Adrenal gland (tissue), 12 donors: ENCODE results near the gene APBB1. TPM values are rescaled to one million over a fixed set of nuclear protein-coding genes. Genes with fewer than 3 reads are reported as not detected.

Source experiments
- DNase-seq, 7 donors: peaks; one replicate each; pipeline ENCODE4 v3.0.0-alpha.2; 2019 to 2020
- H3K27ac ChIP-seq, 5 donors: fragments of 200-600 bp; sonication (generic) in 4 of 5; 1 replicate in 3 of 5; 2 replicates in 2 of 5; pipeline versions ENCODE4 v1.5.1 to v1.8.0; 2016 to 2020; ENCODE audit warnings: mild to moderate bottlenecking in 1 of 5
- H3K27me3 ChIP-seq: fragments of 200-600 bp; 2 replicates; pipeline ENCODE4 v1.8.0; 2021
- H3K36me3 ChIP-seq, 2 donors: fragments of 200-600 bp; replicated peaks in 1 of 2; 1 replicate in 1 of 2; 2 replicates in 1 of 2; pipeline versions ENCODE4 v1.5.1 to v1.8.0; 2018 to 2022
- H3K4me1 ChIP-seq, 2 donors: fragments of 200-600 bp; replicated peaks in 1 of 2; 1 replicate in 1 of 2; 2 replicates in 1 of 2; pipeline versions ENCODE4 v1.5.1 to v1.8.0; 2018 to 2021
- H3K4me3 ChIP-seq, 4 donors: fragments of 200-600 bp; sonication (generic) in 3 of 4; one replicate each; pipeline ENCODE4 v1.5.1; 2016 to 2018
- H3K9me3 ChIP-seq, 3 donors: fragments of 200-600 bp; sonication (generic) in 1 of 3; replicated peaks in 1 of 3; 1 replicate in 2 of 3; 2 replicates in 1 of 3; pipeline versions ENCODE4 v1.5.1 to v1.8.0; 2016 to 2021
- POLR2A ChIP-seq, 2 donors: fragments of 450-650 bp; IDR thresholded peaks; one replicate each; pipeline ENCODE4 v1.6.1; 2017; ENCODE audit warnings: antibody characterized with exemption in 2 of 2, mild to moderate bottlenecking in 2 of 2, moderate library complexity in 1 of 2
- WGBS, 4 donors: extraction: QIAGEN DNeasy Blood & Tissue Kit in 2 of 4; methylation state at CpG; one replicate each; pipeline versions ENCODE4 v1.1.5 to v1.1.7; 2013 to 2017; 5-methylcytosine and 5-hydroxymethylcytosine counted together
- intact Hi-C, 2 donors: fragments of 100-400 bp; cut with DNase I; formaldehyde crosslinking; loops; one replicate each; pipeline versions ENCODE4 v1.14.1 to v1.15.0; 2022 to 2023
- polyA plus RNA-seq, 3 donors: library from polyadenylated mRNA; stranded (reverse); fragments of 200-250 nt in 2 of 3; fragments of 350-450 nt in 1 of 3; fragmentation: Illumina TruSeq in 1 of 3; extraction: RNeasy Lipid Tissue Mini Kit (QIAGEN cat#74804) in 1 of 3; gene quantifications; one replicate each; pipeline ENCODE4 v1.2.3, GENCODE V29; 2013 to 2014
- total RNA-seq, 9 donors: library from RNA; depleted of rRNA in 4 of 9; stranded (reverse); fragments of >200 nt in 4 of 9; fragments of 120-200 nt in 1 of 9; fragmentation: NEBNext Ultra II Directional in 1 of 9; extraction: Animal tissue kit (Norgen Biotek cat#: 25700) in 1 of 9; gene quantifications; one replicate each; pipeline versions ENCODE4 v1.1.0 to v1.2.4, GENCODE V29; 2013 to 2023
- TF ChIP-seq, protein P1 (sequence below), 6 experiments: fragments of 450-650 bp in 4 of 6; fragments of 200-600 bp in 2 of 6; sonication (generic) in 1 of 6; IDR thresholded peaks; 1 replicate in 5 of 6; 2 replicates in 1 of 6; pipeline versions ENCODE4 v1.5.1 to v1.8.0; 2016 to 2021; ENCODE audit warnings: antibody characterized with exemption in 6 of 6, mild to moderate bottlenecking in 2 of 6, moderate library complexity in 1 of 6
- donor health status: healthy with polysubstance abuse.
- donor health status: Bipolar disorder and iron deficiency.
- donor health status: DM: yes; HTN: yes; CAD: no.
- donor health status: DM: no; HTN: no; CAD: no.
- donor health status: DM: no; HTN: no; CAD: no.
- donor health status: DM: yes; HTN: yes; CAD: no.

APBB1 gene
- total and polyA plus RNA-seq, 12 donors = 27.2 to 72.4 (median 50.5) TPM

DNA sequence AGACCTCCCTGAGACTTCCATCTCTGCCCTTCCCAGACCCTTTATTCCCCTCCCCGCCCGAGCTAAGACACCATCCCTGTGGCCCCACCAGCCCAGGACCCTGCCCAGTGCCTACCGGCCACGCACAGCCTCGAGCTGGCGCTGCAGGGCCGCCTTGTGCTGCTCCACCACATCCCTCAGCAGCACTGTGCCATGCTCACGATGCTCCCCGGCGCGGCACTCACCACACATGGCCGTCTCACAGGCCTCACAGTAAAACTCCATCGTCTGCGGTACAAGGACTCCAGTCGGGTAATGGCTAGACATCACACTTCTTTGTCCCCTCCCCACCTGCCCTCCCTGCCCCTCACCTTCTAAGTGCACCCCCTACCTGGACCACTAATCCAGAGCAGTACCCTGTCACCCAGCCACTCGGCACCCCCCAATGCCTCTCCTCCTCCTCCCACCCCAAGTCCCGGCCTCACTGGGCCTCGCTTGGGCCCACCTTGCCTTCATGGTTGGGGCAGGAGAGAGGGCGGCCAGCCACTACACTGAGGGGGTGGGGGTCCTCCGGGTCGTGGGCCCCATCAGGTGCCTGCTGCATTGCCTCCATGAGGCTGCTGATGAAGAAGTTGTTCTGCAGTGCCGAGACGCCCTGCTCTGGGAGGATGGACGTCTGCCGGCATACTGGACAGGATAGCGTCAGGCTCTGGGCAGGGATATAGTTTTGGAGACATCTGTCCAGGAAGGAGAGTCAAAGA lies 38.9 kb upstream of the APBB1 start:
- no peak for TF ChIP-seq POLR2A (IDR thresholded peaks at IDR 0.05)
- TF ChIP-seq, protein P1, sequence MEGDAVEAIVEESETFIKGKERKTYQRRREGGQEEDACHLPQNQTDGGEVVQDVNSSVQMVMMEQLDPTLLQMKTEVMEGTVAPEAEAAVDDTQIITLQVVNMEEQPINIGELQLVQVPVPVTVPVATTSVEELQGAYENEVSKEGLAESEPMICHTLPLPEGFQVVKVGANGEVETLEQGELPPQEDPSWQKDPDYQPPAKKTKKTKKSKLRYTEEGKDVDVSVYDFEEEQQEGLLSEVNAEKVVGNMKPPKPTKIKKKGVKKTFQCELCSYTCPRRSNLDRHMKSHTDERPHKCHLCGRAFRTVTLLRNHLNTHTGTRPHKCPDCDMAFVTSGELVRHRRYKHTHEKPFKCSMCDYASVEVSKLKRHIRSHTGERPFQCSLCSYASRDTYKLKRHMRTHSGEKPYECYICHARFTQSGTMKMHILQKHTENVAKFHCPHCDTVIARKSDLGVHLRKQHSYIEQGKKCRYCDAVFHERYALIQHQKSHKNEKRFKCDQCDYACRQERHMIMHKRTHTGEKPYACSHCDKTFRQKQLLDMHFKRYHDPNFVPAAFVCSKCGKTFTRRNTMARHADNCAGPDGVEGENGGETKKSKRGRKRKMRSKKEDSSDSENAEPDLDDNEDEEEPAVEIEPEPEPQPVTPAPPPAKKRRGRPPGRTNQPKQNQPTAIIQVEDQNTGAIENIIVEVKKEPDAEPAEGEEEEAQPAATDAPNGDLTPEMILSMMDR (IDR thresholded peaks at IDR 0.05) = no peak
- H3K4me1 ChIP-seq = no peaks in the 10 kb centered on the region
- H3K9me3 ChIP-seq = no peaks in the 10 kb centered on the region
- intact Hi-C loops = no loop called here
- no peak for DNase-seq
- WGBS, 4 donors = 94 to 97% (median 95%) methylated on average over 23 to 26 of the region's 26 CpGs
- H3K27me3 ChIP-seq = no peaks in the 10 kb centered on the region
- H3K36me3 ChIP-seq = peaks cover 0 to 52% of the 10 kb centered on the region in 2 donors
- no peak overlapping the region for H3K27ac ChIP-seq
- no peak overlapping the region for H3K4me3 ChIP-seq

DNA sequence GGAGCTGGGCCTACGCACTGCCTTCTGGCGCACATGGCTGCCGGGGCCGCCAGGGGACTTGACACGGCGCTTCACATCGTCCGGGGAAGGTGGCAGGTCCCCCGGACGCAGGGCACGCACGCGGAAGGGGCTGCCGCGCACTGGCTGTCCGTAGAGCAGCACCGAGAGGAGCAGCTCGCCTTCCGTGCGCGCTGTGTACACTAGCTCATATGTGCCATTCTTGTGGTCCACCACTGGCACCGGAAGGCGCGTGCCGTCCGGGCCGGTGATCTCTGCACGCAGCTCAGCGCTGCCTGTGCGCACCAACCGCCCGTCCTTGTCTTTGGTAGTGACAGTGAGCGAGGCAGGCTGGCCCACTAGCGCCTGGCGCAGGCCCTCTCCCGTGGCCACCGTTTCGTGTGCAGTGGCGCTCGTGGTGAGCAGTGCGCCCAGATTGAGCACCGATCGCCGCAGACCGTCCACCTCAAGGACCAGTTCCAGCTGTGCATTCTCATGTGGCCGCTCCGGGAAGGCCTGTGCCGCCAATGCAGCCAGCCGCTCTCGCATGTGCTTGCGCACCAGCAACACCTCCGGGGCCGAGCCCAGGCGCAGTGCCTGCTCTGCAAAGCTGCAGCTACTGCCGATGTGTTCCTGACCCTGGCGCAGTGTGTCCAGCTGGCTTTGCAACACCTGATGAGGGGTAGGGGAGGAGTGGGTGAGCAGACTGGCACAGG lies 37.6 kb upstream of the APBB1 start:
- no peak for DNase-seq
- Histone ChIP-seq H3K36me3 (peaks cover 0 to 63% of the 10 kb centered on the region in 2 donors), H3K9me3 (no peaks in the 10 kb centered on the region), H3K27me3 (no peaks in the 10 kb centered on the region), H3K4me1 (no peaks in the 10 kb centered on the region), H3K27ac (no peak overlapping the region), H3K4me3 (no peak overlapping the region)
- intact Hi-C loops = no loop called here
- TF ChIP-seq, protein P1 (IDR thresholded peaks at IDR 0.05) = no peak
- TF ChIP-seq POLR2A (IDR thresholded peaks at IDR 0.05) = no peak
- 94 to 96% (median 96%) methylated on average over 10 to 56 of the region's 56 CpGs for WGBS, 4 donors

DNA sequence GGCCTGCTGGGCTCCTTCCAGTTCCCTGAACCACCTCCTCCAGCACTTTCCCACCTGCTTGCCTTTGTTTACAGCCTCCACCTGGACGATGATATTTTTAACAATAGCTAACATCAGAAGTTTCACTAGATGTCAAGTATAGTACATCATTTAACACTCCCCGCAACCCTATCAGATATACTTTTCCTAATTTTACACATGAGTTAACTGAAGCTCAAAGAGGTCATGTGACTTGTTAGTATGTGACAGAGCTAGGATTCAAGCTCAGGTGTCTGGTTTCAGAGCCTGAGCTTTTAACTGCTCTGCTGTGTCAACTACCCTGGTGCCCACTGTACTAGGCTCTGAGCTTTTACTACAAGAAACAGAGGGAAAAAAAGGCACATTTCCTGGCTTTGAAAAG lies 36.2 kb upstream of the APBB1 start:
- H3K36me3 ChIP-seq = peaks cover 0 to 78% of the 10 kb centered on the region in 2 donors
- intact Hi-C loops = no loop called here
- no peaks in the 10 kb centered on the region for H3K4me1 ChIP-seq
- no peak for DNase-seq
- H3K9me3 ChIP-seq = no peaks in the 10 kb centered on the region
- TF ChIP-seq, protein P1 (IDR thresholded peaks at IDR 0.05) = no peak
- no peak for TF ChIP-seq POLR2A (IDR thresholded peaks at IDR 0.05)
- no peak overlapping the region for H3K4me3 ChIP-seq
- 52 to 92% (median 87%) methylated on average over 2 of the region's 2 CpGs for WGBS, 4 donors
- no peak overlapping the region for H3K27ac ChIP-seq
- H3K27me3 ChIP-seq = no peaks in the 10 kb centered on the region

- Histone ChIP-seq H3K27ac (no peak overlapping the region), H3K4me1 (no peaks in the 10 kb centered on the region), H3K4me3 (no peak overlapping the region), H3K36me3 (peaks cover 0 to 89% of the 10 kb centered on the region in 2 donors), H3K9me3 (no peaks in the 10 kb centered on the region), H3K27me3 (no peaks in the 10 kb centered on the region)
- intact Hi-C loops = no loop called here
- DNase-seq = no peak
- TF ChIP-seq POLR2A (IDR thresholded peaks at IDR 0.05) = no peak
- TF ChIP-seq, protein P1 (IDR thresholded peaks at IDR 0.05) = no peak
- WGBS, 4 donors = 83 to 92% (median 88%) methylated on average over 2 of the region's 2 CpGs
Measured at GRCh38 chr11:6453152-6453551, 34.3 kb upstream of the APBB1 start.
